ENCODE results near the gene IFNGR2. TPM values are rescaled to one million over a fixed set of nuclear protein-coding genes. Genes with fewer than 3 reads are reported as not detected.

The IFNGR2 gene
- total RNA-seq, 1 experiment from 2014 or later: 47.9 TPM

DNA sequence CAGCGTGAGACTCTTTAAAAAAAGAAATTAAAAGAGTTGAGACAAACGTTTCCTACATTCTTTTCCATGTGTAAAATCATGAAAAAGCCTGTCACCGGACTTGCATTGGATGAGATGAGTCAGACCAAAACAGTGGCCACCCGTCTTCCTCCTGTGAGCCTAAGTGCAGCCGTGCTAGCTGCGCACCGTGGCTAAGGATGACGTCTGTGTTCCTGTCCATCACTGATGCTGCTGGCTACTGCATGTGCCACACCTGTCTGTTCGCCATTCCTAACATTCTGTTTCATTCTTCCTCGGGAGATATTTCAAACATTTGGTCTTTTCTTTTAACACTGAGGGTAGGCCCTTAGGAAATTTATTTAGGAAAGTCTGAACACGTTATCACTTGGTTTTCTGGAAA is 47.2 kb upstream of the IFNGR2 start:
- in situ Hi-C loops (cut with HindIII; ENCODE audit: low pct_unique_long_range_greater_than_20kb, low sequenced_read_pairs): no loop called here
- TF ChIP-seq POLR2AphosphoS5 (IDR thresholded peaks at IDR 0.05; ENCODE audit: low read depth, low read length) (no peak), REST (IDR thresholded peaks at IDR 0.05; ENCODE audit: insufficient read depth in 1 of 2, low read depth in 2 of 2, low read length in 1 of 2) (no peak), TCF7L2 (IDR thresholded peaks at IDR 0.05; ENCODE audit: low read depth, low read length) (no peak), SIN3A (IDR thresholded peaks at IDR 0.05; ENCODE audit: borderline replicate concordance, insufficient read depth, low read depth, low read length) (no peak)
- TF ChIP-seq, protein P1, sequence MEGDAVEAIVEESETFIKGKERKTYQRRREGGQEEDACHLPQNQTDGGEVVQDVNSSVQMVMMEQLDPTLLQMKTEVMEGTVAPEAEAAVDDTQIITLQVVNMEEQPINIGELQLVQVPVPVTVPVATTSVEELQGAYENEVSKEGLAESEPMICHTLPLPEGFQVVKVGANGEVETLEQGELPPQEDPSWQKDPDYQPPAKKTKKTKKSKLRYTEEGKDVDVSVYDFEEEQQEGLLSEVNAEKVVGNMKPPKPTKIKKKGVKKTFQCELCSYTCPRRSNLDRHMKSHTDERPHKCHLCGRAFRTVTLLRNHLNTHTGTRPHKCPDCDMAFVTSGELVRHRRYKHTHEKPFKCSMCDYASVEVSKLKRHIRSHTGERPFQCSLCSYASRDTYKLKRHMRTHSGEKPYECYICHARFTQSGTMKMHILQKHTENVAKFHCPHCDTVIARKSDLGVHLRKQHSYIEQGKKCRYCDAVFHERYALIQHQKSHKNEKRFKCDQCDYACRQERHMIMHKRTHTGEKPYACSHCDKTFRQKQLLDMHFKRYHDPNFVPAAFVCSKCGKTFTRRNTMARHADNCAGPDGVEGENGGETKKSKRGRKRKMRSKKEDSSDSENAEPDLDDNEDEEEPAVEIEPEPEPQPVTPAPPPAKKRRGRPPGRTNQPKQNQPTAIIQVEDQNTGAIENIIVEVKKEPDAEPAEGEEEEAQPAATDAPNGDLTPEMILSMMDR (IDR thresholded peaks at IDR 0.05): no peak
- no peaks in the 10 kb centered on the region for H3K27me3 ChIP-seq (ENCODE audit: control insufficient read depth, insufficient read depth, low read length)
- intact Hi-C loops (cut with micrococcal nuclease; ENCODE audit: unreplicated experiment): no loop called here
- ChIA-PET CTCF (no interaction called here), POLR2A (no interaction called here)
- H3K4me3 ChIP-seq (ENCODE audit: low read depth in 2 of 2, low read length in 2 of 2): no peak overlapping the region
- no peaks in the 10 kb centered on the region for H3K9me3 ChIP-seq (ENCODE audit: control insufficient read depth, insufficient read depth, low read depth, low read length)
- H3K4me1 ChIP-seq (ENCODE audit: control insufficient read depth, insufficient read depth, low read length): no peaks in the 10 kb centered on the region
- no peak for ATAC-seq
- H3K27ac ChIP-seq (ENCODE audit: low read length): no peak overlapping the region
- DNase-seq (ENCODE audit: low read depth, low spot score): no peak
- H3K36me3 ChIP-seq (ENCODE audit: control insufficient read depth, insufficient read depth, low read length): peaks cover 7% of the 10 kb centered on the region; the same call in 1 of the 2 replicates
- no TSS peak for BruUV-seq (replicated peaks)

DNA sequence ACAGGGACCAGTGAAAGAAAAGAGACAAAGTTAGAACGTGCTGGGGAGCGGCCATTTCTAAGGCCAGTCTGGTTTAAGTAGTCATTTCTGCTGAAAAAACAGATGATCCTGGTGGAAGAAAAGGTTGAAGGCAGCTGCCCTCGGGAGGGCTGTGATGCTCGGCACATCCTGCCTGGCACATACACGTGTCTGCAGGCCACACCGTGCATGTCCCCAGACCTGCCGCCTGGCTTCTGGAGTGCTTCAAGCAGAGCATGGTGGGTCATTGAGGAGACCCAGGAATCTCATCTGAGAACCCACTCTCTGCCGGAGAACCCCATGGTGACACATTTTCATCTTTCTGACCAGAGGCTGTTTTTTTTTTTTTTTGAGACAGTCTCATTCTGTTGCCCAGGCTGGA is 46.0 kb upstream of the IFNGR2 start:
- H3K27me3 ChIP-seq (ENCODE audit: control insufficient read depth, insufficient read depth, low read length): no peaks in the 10 kb centered on the region
- intact Hi-C loops (cut with micrococcal nuclease; ENCODE audit: unreplicated experiment) (no loop called here), in situ Hi-C loops (cut with HindIII; ENCODE audit: low pct_unique_long_range_greater_than_20kb, low sequenced_read_pairs) (no loop called here)
- DNase-seq (ENCODE audit: low read depth, low spot score): no peak
- H3K27ac ChIP-seq (ENCODE audit: low read length): no peak overlapping the region
- no TSS peak for BruUV-seq (replicated peaks)
- TF ChIP-seq REST (IDR thresholded peaks at IDR 0.05; ENCODE audit: insufficient read depth in 1 of 2, low read depth in 2 of 2, low read length in 1 of 2) (no peak), POLR2AphosphoS5 (IDR thresholded peaks at IDR 0.05; ENCODE audit: low read depth, low read length) (no peak), TCF7L2 (IDR thresholded peaks at IDR 0.05; ENCODE audit: low read depth, low read length) (no peak)
- no peak overlapping the region for H3K4me3 ChIP-seq (ENCODE audit: low read depth in 2 of 2, low read length in 2 of 2)
- ATAC-seq: no peak
- ChIA-PET POLR2A (no interaction called here), CTCF (no interaction called here)
- no peaks in the 10 kb centered on the region for H3K9me3 ChIP-seq (ENCODE audit: control insufficient read depth, insufficient read depth, low read depth, low read length)
- H3K4me1 ChIP-seq (ENCODE audit: control insufficient read depth, insufficient read depth, low read length): no peaks in the 10 kb centered on the region
- H3K36me3 ChIP-seq (ENCODE audit: control insufficient read depth, insufficient read depth, low read length): peaks cover 7% of the 10 kb centered on the region; the same call in 1 of the 2 replicates
